Breast epithelium (tissue), 4 donors: ENCODE data around the gene DDX54. TPM values are rescaled to one million over a fixed set of nuclear protein-coding genes. Genes with fewer than 3 reads are reported as not detected.

Experiments
- DNase-seq, 2 donors: peaks; one replicate each; pipeline ENCODE4 v3.0.0-alpha.2; 2019; ENCODE audit warnings: low spot score in 2 of 2
- H3K27ac ChIP-seq, 2 donors: fragments of 200-600 bp; sonication (generic) in 1 of 2; one replicate each; pipeline ENCODE4 v1.5.1; 2016 to 2019; ENCODE audit warnings: mild to moderate bottlenecking in 1 of 2
- H3K27me3 ChIP-seq, 2 donors: fragments of 200-600 bp; sonication (generic) in 1 of 2; one replicate each; pipeline versions ENCODE4 v1.5.1 to v1.6.0; 2017 to 2019; ENCODE audit warnings: control low read depth in 1 of 2, mild to moderate bottlenecking in 1 of 2
- H3K36me3 ChIP-seq: fragments of 200-600 bp; one replicate; pipeline ENCODE4 v1.5.1; 2019
- H3K4me1 ChIP-seq, 2 donors: fragments of 200-600 bp; sonication (generic); one replicate each; pipeline ENCODE4 v1.5.1; 2016 to 2019; ENCODE audit warnings: control low read depth in 1 of 2
- H3K4me3 ChIP-seq, 3 donors: fragments of 200-600 bp; sonication (generic); 1 replicate in 2 of 3; 2 replicates in 1 of 3; pipeline ENCODE4 v1.5.1; 2016 to 2019; ENCODE audit warnings: mild to moderate bottlenecking in 3 of 3, moderate library complexity in 2 of 3
- H3K9me3 ChIP-seq, 2 donors: fragments of 200-600 bp; sonication (generic) in 1 of 2; one replicate each; pipeline ENCODE4 v1.5.1; 2016 to 2019; ENCODE audit warnings: control low read depth in 1 of 2
- CTCF ChIP-seq, 3 donors: fragments of 450-650 bp; IDR thresholded peaks; one replicate each; pipeline ENCODE4 v1.5.1; 2016 to 2017; ENCODE audit warnings: antibody characterized with exemption in 3 of 3, mild to moderate bottlenecking in 3 of 3, moderate library complexity in 3 of 3
- POLR2A ChIP-seq: fragments of 450-650 bp; IDR thresholded peaks from one replicate; pipeline ENCODE4 v1.6.1; 2016; ENCODE audit warnings: antibody characterized with exemption, mild to moderate bottlenecking, moderate library complexity
- POLR2AphosphoS5 ChIP-seq, 3 donors: sonication (generic); formaldehyde crosslinking; IDR thresholded peaks; one replicate each; pipeline ENCODE4 v1.6.1; 2017; ENCODE audit warnings: antibody characterized with exemption in 3 of 3
- intact Hi-C: fragments of 100-400 bp; cut with DNase I; formaldehyde crosslinking; loops from one replicate; pipeline ENCODE4 v1.15.1; 2023; ENCODE audit warnings: low total_unique reads
- total RNA-seq, 3 donors: library from RNA; depleted of rRNA; stranded (reverse); fragments of >200 nt; gene quantifications; one replicate each; pipeline ENCODE4 v1.1.0, GENCODE V29; 2016

Gene DDX54
- total RNA-seq, 3 donors from 2014 or later, result 51.5 to 62.1 (median 60.3) TPM

GRCh38 chr12:113162102-113163029 lies 22.9 kb downstream of the DDX54 start:
- TF ChIP-seq POLR2AphosphoS5 (IDR thresholded peaks at IDR 0.05), result no peak
- TF ChIP-seq CTCF (IDR thresholded peaks at IDR 0.05), result no peak
- TF ChIP-seq POLR2A, result no peak
- intact Hi-C loops, result no loop called here
- no peaks in the 10 kb centered on the region for H3K27me3 ChIP-seq
- H3K4me1 ChIP-seq, result no peaks in the 10 kb centered on the region
- H3K9me3 ChIP-seq, result no peaks in the 10 kb centered on the region
- DNase-seq, result no peak
- H3K36me3 ChIP-seq, result peaks cover 10% of the 10 kb centered on the region
- H3K27ac ChIP-seq, result no peak overlapping the region
- H3K4me3 ChIP-seq, result no peak overlapping the region

GRCh38 chr12:113161415-113162016 lies 23.8 kb downstream of the DDX54 start:
- no peak overlapping the region for H3K4me3 ChIP-seq
- no peaks in the 10 kb centered on the region for H3K4me1 ChIP-seq
- intact Hi-C loops, result no loop called here
- H3K36me3 ChIP-seq, result peaks cover 10% of the 10 kb centered on the region
- H3K9me3 ChIP-seq, result no peaks in the 10 kb centered on the region
- H3K27me3 ChIP-seq, result no peaks in the 10 kb centered on the region
- no peak for DNase-seq
- no peak for TF ChIP-seq POLR2AphosphoS5 (IDR thresholded peaks at IDR 0.05)
- no peak for TF ChIP-seq POLR2A
- no peak for TF ChIP-seq CTCF (IDR thresholded peaks at IDR 0.05)
- H3K27ac ChIP-seq, result no peak overlapping the region

- intact Hi-C loops, result no loop called here
- no peaks in the 10 kb centered on the region for H3K36me3 ChIP-seq
- H3K4me1 ChIP-seq, result no peaks in the 10 kb centered on the region
- no peaks in the 10 kb centered on the region for H3K27me3 ChIP-seq
- no peaks in the 10 kb centered on the region for H3K9me3 ChIP-seq
- no peak for DNase-seq
- no peak overlapping the region for H3K4me3 ChIP-seq
- H3K27ac ChIP-seq, result no peak overlapping the region
- no peak for TF ChIP-seq POLR2AphosphoS5 (IDR thresholded peaks at IDR 0.05)
- TF ChIP-seq POLR2A, result no peak
- TF ChIP-seq CTCF (IDR thresholded peaks at IDR 0.05), result no peak
Measured at GRCh38 chr12:113159937-113160336, 25.3 kb downstream of the DDX54 start.

- Histone ChIP-seq H3K9me3 (no peaks in the 10 kb centered on the region), H3K4me1 (no peaks in the 10 kb centered on the region), H3K27ac (no peak overlapping the region), H3K36me3 (no peaks in the 10 kb centered on the region), H3K4me3 (no peak overlapping the region), H3K27me3 (no peaks in the 10 kb centered on the region)
- intact Hi-C loops, result no loop called here
- DNase-seq, result no peak
- TF ChIP-seq POLR2A (no peak), POLR2AphosphoS5 (IDR thresholded peaks at IDR 0.05) (no peak), CTCF (IDR thresholded peaks at IDR 0.05) (no peak)
Measured at GRCh38 chr12:113158439-113159203, 26.7 kb downstream of the DDX54 start.
